WTC11 (cell line): ENCODE data around the gene BAIAP2. TPM values are rescaled to one million over a fixed set of nuclear protein-coding genes. Genes with fewer than 3 reads are reported as not detected.
A peak's percentile ranks its signal among the peaks of the same experiment; 100 is the strongest.

Experiments used
- ATAC-seq: fragments of 200-7000 bp; cut with Tn5 transposase; 2 replicates; pipeline ENCODE4 v1.10.0; 2021; ENCODE audit warnings: mild to moderate bottlenecking, moderate library complexity
- CTCF ChIA-PET: fragments of 300-600 bp; sonication (Branson Sonifier 250); formaldehyde crosslinking; loops from one replicate; lab custom pipeline; 2021; ENCODE audit warnings: antibody characterized with exemption; lab: Charles Lee
- POLR2A ChIA-PET: fragments of 350-600 bp; sonication (Branson Sonifier 250); formaldehyde crosslinking; loops from one replicate; lab custom pipeline; 2021; ENCODE audit warnings: antibody characterized with exemption; lab: Charles Lee
- DNase-seq: peaks from one replicate; pipeline ENCODE4 v3.0.0; 2021; ENCODE audit warnings: low spot score
- H3K27ac Mint-ChIP-seq: 2 replicates; pipeline ENCODE4 v1.8.0; 2021; ENCODE audit warnings: mixed read lengths
- H3K27me3 Mint-ChIP-seq: 2 replicates; pipeline ENCODE4 v1.8.0; 2021; ENCODE audit warnings: low read depth, mild to moderate bottlenecking, moderate library complexity, mixed read lengths
- H3K36me3 Mint-ChIP-seq: 2 replicates; pipeline ENCODE4 v1.8.0; 2021; ENCODE audit warnings: mixed read lengths
- H3K4me1 Mint-ChIP-seq: 2 replicates; pipeline ENCODE4 v1.8.0; 2022; ENCODE audit warnings: mixed read lengths
- H3K4me3 Mint-ChIP-seq: 2 replicates; pipeline ENCODE4 v1.8.0; 2021; ENCODE audit warnings: mild to moderate bottlenecking, moderate library complexity, mixed read lengths
- H3K9me3 Mint-ChIP-seq: 2 replicates; pipeline ENCODE4 v1.8.0; 2021; ENCODE audit warnings: mixed read lengths
- ATF3 ChIP-seq: sonication (generic); formaldehyde crosslinking; conservative IDR thresholded peaks from 2 replicates; pipeline ENCODE4 v1.8.1; 2022; ENCODE audit warnings: mild to moderate bottlenecking, missing genetic modification reagents
- ATF6 ChIP-seq: sonication (generic); formaldehyde crosslinking; IDR thresholded peaks from 2 replicates; pipeline ENCODE4 v1.8.1; 2023; ENCODE audit warnings: mild to moderate bottlenecking, missing genetic modification reagents
- E2F4 ChIP-seq: sonication (generic); formaldehyde crosslinking; IDR thresholded peaks from 2 replicates; pipeline ENCODE4 v1.8.1; 2022; ENCODE audit warnings: low read depth, mild to moderate bottlenecking, moderate library complexity, missing genetic modification reagents, borderline replicate concordance
- EMX1 ChIP-seq: fragments of 250-450 bp; sonication (Bioruptor Pico); IDR thresholded peaks from 2 replicates; pipeline ENCODE4 v1.8.0; 2021; ENCODE audit warnings: mild to moderate bottlenecking
- ETV6 ChIP-seq: sonication (generic); formaldehyde crosslinking; IDR thresholded peaks from 2 replicates; pipeline ENCODE4 v1.8.1; 2022; ENCODE audit warnings: mild to moderate bottlenecking, missing genetic modification reagents
- GRHL2 ChIP-seq: fragments of 250-450 bp; sonication (Bioruptor Pico); IDR thresholded peaks from 2 replicates; pipeline ENCODE4 v1.8.0; 2022; ENCODE audit warnings: mild to moderate bottlenecking, moderate library complexity; ENCODE audit not compliant: insufficient replicate concordance, severe bottlenecking
- NFE2L1 ChIP-seq: sonication (generic); formaldehyde crosslinking; IDR thresholded peaks from 2 replicates; pipeline ENCODE4 v1.8.1; 2023; ENCODE audit warnings: missing genetic modification reagents
- NR1H2 ChIP-seq: sonication (generic); formaldehyde crosslinking; IDR thresholded peaks from 2 replicates; pipeline ENCODE4 v1.9.0; 2021; ENCODE audit warnings: mild to moderate bottlenecking, moderate library complexity, missing genetic modification reagents
- NR2C2 ChIP-seq: sonication (generic); formaldehyde crosslinking; IDR thresholded peaks from 2 replicates; pipeline ENCODE4 v1.8.0; 2022; ENCODE audit warnings: mild to moderate bottlenecking, missing genetic modification reagents
- PRRX2 ChIP-seq: fragments of 250-450 bp; sonication (Bioruptor Pico); IDR thresholded peaks from 2 replicates; pipeline ENCODE4 v1.8.0; 2021; ENCODE audit warnings: mild to moderate bottlenecking
- STAT6 ChIP-seq: sonication (generic); formaldehyde crosslinking; conservative IDR thresholded peaks from 2 replicates; pipeline ENCODE4 v1.8.1; 2023; ENCODE audit warnings: mild to moderate bottlenecking, low read depth, missing genetic modification reagents, moderate library complexity
- USF2 ChIP-seq: sonication (generic); formaldehyde crosslinking; IDR thresholded peaks from 2 replicates; pipeline ENCODE4 v1.8.1; 2023; ENCODE audit warnings: mild to moderate bottlenecking, missing genetic modification reagents, moderate library complexity
- ZNF232 ChIP-seq: sonication (generic); formaldehyde crosslinking; IDR thresholded peaks from 2 replicates; pipeline ENCODE4 v1.8.0; 2022; ENCODE audit warnings: mild to moderate bottlenecking, missing genetic modification reagents
- ZNF281 ChIP-seq: sonication (generic); formaldehyde crosslinking; IDR thresholded peaks from 2 replicates; pipeline ENCODE4 v1.8.0; 2023; ENCODE audit warnings: mild to moderate bottlenecking, missing genetic modification reagents
- ZNF317 ChIP-seq: sonication (generic); formaldehyde crosslinking; IDR thresholded peaks from 2 replicates; pipeline ENCODE4 v1.8.1; 2023; ENCODE audit warnings: low read depth, mild to moderate bottlenecking, moderate library complexity, missing genetic modification reagents, borderline replicate concordance
- ZNF396 ChIP-seq: fragments of 250-450 bp; sonication (Bioruptor Pico); IDR thresholded peaks from 2 replicates; pipeline ENCODE4 v1.8.0; 2021; ENCODE audit warnings: mild to moderate bottlenecking, moderate library complexity, borderline replicate concordance
- total RNA-seq: library from RNA; stranded (reverse); gene quantifications from 3 replicates; pipeline ENCODE4 v1.2.3, GENCODE V29; 2021

Gene BAIAP2
- total RNA-seq, 1 experiment from 2014 or later = 20.7 TPM

- peak overlapping the region; percentile 68 for H3K27ac Mint-ChIP-seq
- no peaks in the 10 kb centered on the region for H3K36me3 Mint-ChIP-seq
- H3K4me3 Mint-ChIP-seq = no peak overlapping the region
- POLR2A ChIA-PET = no interaction called here
- H3K27me3 Mint-ChIP-seq = no peaks in the 10 kb centered on the region
- DNase-seq = no peak
- no peak for TF ChIP-seq STAT6
- TF ChIP-seq, all 79 proteins: peak for 0
- no peaks in the 10 kb centered on the region for H3K4me1 Mint-ChIP-seq
- CTCF ChIA-PET = interaction anchor here (1.6 kb wide), 1 partner anchor 59 kb away, joined by 3 read pairs; no protein-coding TSS in a partner anchor
- no peaks in the 10 kb centered on the region for H3K9me3 Mint-ChIP-seq
- ATAC-seq = no peak
Observed at GRCh38 chr17:81160747-81161453, 125.9 kb downstream of the BAIAP2 start.

- DNase-seq = no peak
- Mint-ChIP-seq H3K9me3 (no peaks in the 10 kb centered on the region), H3K4me1 (no peaks in the 10 kb centered on the region)
- no peak for TF ChIP-seq E2F4 (CRISPR knock-in tag)
- TF ChIP-seq, all 79 proteins: peak for 0
- Mint-ChIP-seq H3K36me3 (no peaks in the 10 kb centered on the region), H3K4me3 (no peak overlapping the region), H3K27ac (peak overlapping the region; percentile 68), H3K27me3 (peaks cover under 1% of the 10 kb centered on the region; the same call in 1 of the 2 replicates)
- ChIA-PET POLR2A (no interaction called here), CTCF (interaction anchor here (0.5 kb wide), 1 partner anchor 171 kb away, joined by 4 read pairs; no protein-coding TSS in a partner anchor)
- ATAC-seq = no peak
Observed at GRCh38 chr17:81161536-81161935, 126.6 kb downstream of the BAIAP2 start.

- peaks cover 5% of the 10 kb centered on the region for H3K27me3 Mint-ChIP-seq
- ATAC-seq = no peak
- no peaks in the 10 kb centered on the region for H3K36me3 Mint-ChIP-seq
- no peaks in the 10 kb centered on the region for H3K9me3 Mint-ChIP-seq
- POLR2A ChIA-PET = no interaction called here
- H3K4me1 Mint-ChIP-seq = no peaks in the 10 kb centered on the region
- no peak overlapping the region for H3K27ac Mint-ChIP-seq
- CTCF ChIA-PET = interaction anchor here (0.5 to 0.6 kb wide), 2 partner anchors 42 to 172 kb away, joined by 4 read pairs; no protein-coding TSS in a partner anchor
- H3K4me3 Mint-ChIP-seq = no peak overlapping the region
- no peak for TF ChIP-seq NR2C2 (CRISPR knock-in tag)
- TF ChIP-seq PRRX2 = no peak
- TF ChIP-seq NFE2L1 (CRISPR knock-in tag) = no peak
- TF ChIP-seq GRHL2 (CRISPR knock-in tag) = no peak
- no peak for TF ChIP-seq ZNF396 (CRISPR knock-in tag)
- no peak for TF ChIP-seq ETV6 (CRISPR knock-in tag)
- no peak for TF ChIP-seq NR1H2 (CRISPR knock-in tag)
- no peak for TF ChIP-seq USF2 (CRISPR knock-in tag)
- TF ChIP-seq ZNF317 (CRISPR knock-in tag) = no peak
- no peak for TF ChIP-seq ZNF281 (CRISPR knock-in tag)
- TF ChIP-seq ATF3 = no peak
- no peak for TF ChIP-seq EMX1
- TF ChIP-seq ATF6 (CRISPR knock-in tag) = no peak
- TF ChIP-seq ZNF232 (CRISPR knock-in tag) = no peak
- TF ChIP-seq, all 79 proteins: peak for 0
- DNase-seq = no peak
Observed at GRCh38 chr17:81161972-81162371, 127.0 kb downstream of the BAIAP2 start.
